OCI-LY7 (cell line): ENCODE measurements around the gene RPRD1B. TPM values are rescaled to one million over a fixed set of nuclear protein-coding genes. Genes with fewer than 3 reads are reported as not detected.

Experiments
- BruUV-seq: library from RNA; stranded (reverse); fragments of 400-500 nt; replicated peaks from 2 replicates; lab custom pipeline; 2021; lab: Mats Ljungman, UMichigan
- CTCF ChIA-PET: fragments of 300-600 bp; sonication (Branson Sonifier 250); formaldehyde crosslinking; loops from one replicate; lab custom pipeline; 2022; ENCODE audit warnings: antibody characterized with exemption; ENCODE audit not compliant: unreplicated experiment; lab: Charles Lee
- POLR2A ChIA-PET: fragments of 300-600 bp; sonication (Branson Sonifier 250); formaldehyde crosslinking; loops from one replicate; lab custom pipeline; 2022; ENCODE audit warnings: antibody characterized with exemption; lab: Charles Lee
- DNase-seq: peaks from one replicate; pipeline ENCODE4 v3.0.0-alpha.2; 2015; ENCODE audit warnings: low spot score
- H2AFZ ChIP-seq: fragments of 200-600 bp; sonication (generic), shearing (Covaris generic); 2 replicates; pipeline ENCODE4 v1.6.1; 2014; ENCODE audit warnings: mild to moderate bottlenecking, antibody characterized with exemption, low read length, moderate library complexity
- H3K27ac ChIP-seq: fragments of 200-600 bp; sonication (generic); 2 replicates; pipeline ENCODE4 v1.5.1; 2014; ENCODE audit warnings: mixed run types, low read depth, mild to moderate bottlenecking, moderate library complexity, low read length, inconsistent platforms; ENCODE audit not compliant: poor library complexity, severe bottlenecking
- H3K36me3 ChIP-seq: fragments of 200-600 bp; sonication (generic); 2 replicates; pipeline ENCODE4 v1.6.1; 2014; ENCODE audit warnings: mild to moderate bottlenecking, antibody characterized with exemption, low read length, moderate library complexity, mixed read lengths; ENCODE audit not compliant: insufficient read depth
- H3K4me1 ChIP-seq: fragments of 200-600 bp; sonication (generic); 2 replicates; pipeline ENCODE4 v1.5.1; 2014; ENCODE audit warnings: mild to moderate bottlenecking, low read length; ENCODE audit not compliant: insufficient read depth, poor library complexity, severe bottlenecking
- H3K4me2 ChIP-seq: fragments of 200-600 bp; sonication (generic); 2 replicates; pipeline ENCODE4 v1.6.1; 2014; ENCODE audit warnings: mild to moderate bottlenecking, low read length
- H3K4me3 ChIP-seq: fragments of 200-600 bp; sonication (generic); 2 replicates; pipeline ENCODE4 v1.5.1; 2014; ENCODE audit warnings: mild to moderate bottlenecking, low read depth, low read length; ENCODE audit not compliant: poor library complexity, severe bottlenecking
- H3K79me2 ChIP-seq: fragments of 200-600 bp; sonication (generic); 2 replicates; pipeline ENCODE4 v1.6.1; 2016; ENCODE audit warnings: low read depth, mild to moderate bottlenecking, low read length, moderate library complexity, mixed read lengths; ENCODE audit not compliant: insufficient read depth
- H3K9me2 ChIP-seq: fragments of 200-600 bp; sonication (generic); 2 replicates; pipeline ENCODE4 v1.6.1; 2016; ENCODE audit warnings: mild to moderate bottlenecking, low read length, mixed read lengths; ENCODE audit not compliant: insufficient read depth
- H3K9me3 ChIP-seq: fragments of 200-600 bp; sonication (generic); 2 replicates; pipeline ENCODE4 v1.6.1; 2014; ENCODE audit warnings: mild to moderate bottlenecking, mixed run types, low read length, mixed read lengths
- H4K20me1 ChIP-seq: fragments of 200-600 bp; sonication (generic); 2 replicates; pipeline ENCODE4 v1.6.1; 2014; ENCODE audit warnings: mild to moderate bottlenecking, antibody characterized with exemption, low read length, moderate library complexity, mixed read lengths; ENCODE audit not compliant: insufficient read depth
- EZH2phosphoT487 ChIP-seq: fragments of 200-600 bp; sonication (generic); IDR thresholded peaks from 2 replicates; pipeline ENCODE4 v1.6.1; 2018; ENCODE audit warnings: low read depth, borderline replicate concordance, mild to moderate bottlenecking, mixed run types, antibody characterized with exemption, low read length, moderate library complexity, mixed read lengths
- intact Hi-C: fragments of 100-400 bp; cut with micrococcal nuclease; formaldehyde crosslinking; loops from one replicate; pipeline ENCODE4 v1.10.0; 2022; ENCODE audit not compliant: unreplicated experiment
- total RNA-seq, 2 experiments: library from RNA; depleted of rRNA in 1 of 2; stranded (reverse); fragments of >200 nt in 1 of 2; shearing (Covaris generic) in 1 of 2; gene quantifications; 2 replicates each; pipeline ENCODE4 v1.2.3, GENCODE V29; 2014 to 2022
- TF ChIP-seq, protein P1 (sequence below): fragments of 200-600 bp; sonication (generic); conservative IDR thresholded peaks from 2 replicates; pipeline ENCODE4 v1.5.1; 2014; ENCODE audit warnings: mild to moderate bottlenecking, antibody characterized with exemption, low read length, moderate library complexity, mixed read lengths

Gene RPRD1B
- total RNA-seq, 2 experiments from 2014 or later = 45.6 to 67.9 TPM

DNA sequence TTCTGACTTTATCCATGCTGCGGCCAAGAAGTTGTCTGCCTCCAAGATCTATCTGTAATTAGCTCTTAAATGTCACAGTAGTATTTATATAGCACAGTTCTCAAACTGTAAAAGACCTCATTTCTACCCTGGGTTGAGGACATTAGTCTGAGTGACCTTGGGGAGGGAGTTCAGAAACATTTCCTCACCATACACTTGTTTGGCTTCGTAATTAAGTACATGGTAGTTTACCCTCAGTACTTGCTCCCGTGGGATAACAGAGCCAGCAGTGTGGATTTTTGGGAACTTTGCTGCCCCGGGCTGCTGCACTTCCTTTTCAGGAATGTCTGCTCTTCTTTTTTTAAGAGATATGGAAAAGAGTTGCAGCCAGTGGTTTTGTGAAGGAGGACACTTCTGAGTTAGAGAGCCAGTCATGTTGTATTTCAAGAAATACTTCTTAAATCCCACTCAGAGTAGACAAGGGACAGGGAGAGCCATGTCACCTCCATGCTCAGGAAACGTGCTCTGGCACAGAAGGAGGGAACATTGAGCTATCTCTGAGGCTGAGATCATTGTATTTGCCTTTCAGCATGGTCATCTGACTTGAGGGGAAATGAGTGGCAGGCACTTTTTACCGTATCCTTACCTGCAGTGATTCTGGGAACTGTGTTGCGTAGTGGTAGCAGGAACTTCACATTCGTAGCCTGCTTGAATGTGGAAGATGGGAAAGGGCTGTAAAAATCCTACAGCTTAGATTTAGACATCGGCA, 33.6 kb downstream of the RPRD1B start:
- Histone ChIP-seq H3K4me2 (no peak overlapping the region), H3K27ac (no peak overlapping the region), H4K20me1 (no peaks in the 10 kb centered on the region), H3K4me1 (no peaks in the 10 kb centered on the region), H3K79me2 (no peaks in the 10 kb centered on the region), H3K9me2 (no peaks in the 10 kb centered on the region), H2AFZ (no peak overlapping the region), H3K9me3 (0 out of 2 replicates have a peak, but pooled peaks cover under 1% of the 10 kb centered on the region), H3K4me3 (no peak overlapping the region), H3K36me3 (peaks cover 100% of the 10 kb centered on the region)
- ChIA-PET CTCF (no interaction called here), POLR2A (no interaction called here)
- no TSS peak for BruUV-seq
- intact Hi-C loops = no loop called here
- no peak for DNase-seq
- TF ChIP-seq, protein P1, sequence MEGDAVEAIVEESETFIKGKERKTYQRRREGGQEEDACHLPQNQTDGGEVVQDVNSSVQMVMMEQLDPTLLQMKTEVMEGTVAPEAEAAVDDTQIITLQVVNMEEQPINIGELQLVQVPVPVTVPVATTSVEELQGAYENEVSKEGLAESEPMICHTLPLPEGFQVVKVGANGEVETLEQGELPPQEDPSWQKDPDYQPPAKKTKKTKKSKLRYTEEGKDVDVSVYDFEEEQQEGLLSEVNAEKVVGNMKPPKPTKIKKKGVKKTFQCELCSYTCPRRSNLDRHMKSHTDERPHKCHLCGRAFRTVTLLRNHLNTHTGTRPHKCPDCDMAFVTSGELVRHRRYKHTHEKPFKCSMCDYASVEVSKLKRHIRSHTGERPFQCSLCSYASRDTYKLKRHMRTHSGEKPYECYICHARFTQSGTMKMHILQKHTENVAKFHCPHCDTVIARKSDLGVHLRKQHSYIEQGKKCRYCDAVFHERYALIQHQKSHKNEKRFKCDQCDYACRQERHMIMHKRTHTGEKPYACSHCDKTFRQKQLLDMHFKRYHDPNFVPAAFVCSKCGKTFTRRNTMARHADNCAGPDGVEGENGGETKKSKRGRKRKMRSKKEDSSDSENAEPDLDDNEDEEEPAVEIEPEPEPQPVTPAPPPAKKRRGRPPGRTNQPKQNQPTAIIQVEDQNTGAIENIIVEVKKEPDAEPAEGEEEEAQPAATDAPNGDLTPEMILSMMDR = no peak
- TF ChIP-seq EZH2phosphoT487 = no peak

- peaks cover 100% of the 10 kb centered on the region for H3K36me3 ChIP-seq
- H3K4me1 ChIP-seq = no peaks in the 10 kb centered on the region
- no peak overlapping the region for H3K4me3 ChIP-seq
- no peaks in the 10 kb centered on the region for H3K79me2 ChIP-seq
- H3K9me2 ChIP-seq = no peaks in the 10 kb centered on the region
- no peak overlapping the region for H2AFZ ChIP-seq
- intact Hi-C loops = no loop called here
- H3K27ac ChIP-seq = no peak overlapping the region
- POLR2A ChIA-PET = no interaction called here
- 0 out of 2 replicates have a peak, but pooled peaks cover 4% of the 10 kb centered on the region for H3K9me3 ChIP-seq
- H4K20me1 ChIP-seq = no peaks in the 10 kb centered on the region
- TF ChIP-seq, protein P1 = no peak
- TF ChIP-seq EZH2phosphoT487 = no peak
- BruUV-seq = no TSS peak
- DNase-seq = no peak
- CTCF ChIA-PET = no interaction called here
- no peak overlapping the region for H3K4me2 ChIP-seq
These were observed 34.3 kb downstream of the RPRD1B start for GRCh38 chr20:38067717-38068365.
